Tibial nerve (tissue), 3 donors: ENCODE measurements around the gene LINGO1.

ENCODE experiments used
- CTCF ChIP-seq, 5 experiments: fragments of 200-600 bp in 3 of 5; fragments of 450-650 bp in 2 of 5; sonication (generic) in 3 of 5; IDR thresholded peaks; one replicate each; pipeline ENCODE4 v1.5.1; 2016 to 2019; ENCODE audit warnings: antibody characterized with exemption in 5 of 5, mild to moderate bottlenecking in 3 of 5, moderate library complexity in 2 of 5
- POLR2A ChIP-seq, 2 donors: fragments of 450-650 bp; IDR thresholded peaks; one replicate each; pipeline ENCODE4 v1.6.1; 2017; ENCODE audit warnings: antibody characterized with exemption in 2 of 2, mild to moderate bottlenecking in 2 of 2, moderate library complexity in 2 of 2

- TF ChIP-seq CTCF (IDR thresholded peaks at IDR 0.05) (no peak), POLR2A (IDR thresholded peaks at IDR 0.05) (no peak)
These were observed 42.9 kb downstream of the LINGO1 start for GRCh38 chr15:77589839-77590238.
